ENCODE results near the gene UBTD2. TPM values are rescaled to one million over a fixed set of nuclear protein-coding genes. Genes with fewer than 3 reads are reported as not detected.

UBTD2 gene
- total RNA-seq, 4 donors from 2014 or later = 14.5 to 22.1 (median 16.2) TPM

GRCh38 chr5:172282272-172283019 lies 1.1 kb downstream of the UBTD2 start:
- DNase-seq (ENCODE audit: low spot score) (no peak), ATAC-seq (ENCODE audit: low FRiP score) (no peak)
- no peak for TF ChIP-seq CTCF (IDR thresholded peaks at IDR 0.05)

- no peak for TF ChIP-seq CTCF (IDR thresholded peaks at IDR 0.05)
- no peak for DNase-seq (ENCODE audit: low spot score)
- ATAC-seq (ENCODE audit: low FRiP score) = no peak
Measured at GRCh38 chr5:172281346-172281745, 2.2 kb downstream of the UBTD2 start.

GRCh38 chr5:172280929-172281328 lies 2.6 kb downstream of the UBTD2 start:
- ATAC-seq (ENCODE audit: low FRiP score) (no peak), DNase-seq (ENCODE audit: low spot score) (no peak)
- TF ChIP-seq CTCF (IDR thresholded peaks at IDR 0.05) = no peak

GRCh38 chr5:172280317-172280716 lies 3.2 kb downstream of the UBTD2 start:
- DNase-seq (ENCODE audit: low spot score) (no peak), ATAC-seq (ENCODE audit: low FRiP score) (no peak)
- TF ChIP-seq CTCF (IDR thresholded peaks at IDR 0.05) = no peak

GRCh38 chr5:172278356-172278755 lies 5.2 kb downstream of the UBTD2 start:
- ATAC-seq (ENCODE audit: low FRiP score) (no peak), DNase-seq (ENCODE audit: low spot score) (no peak)
- TF ChIP-seq CTCF (IDR thresholded peaks at IDR 0.05) = no peak

DNA sequence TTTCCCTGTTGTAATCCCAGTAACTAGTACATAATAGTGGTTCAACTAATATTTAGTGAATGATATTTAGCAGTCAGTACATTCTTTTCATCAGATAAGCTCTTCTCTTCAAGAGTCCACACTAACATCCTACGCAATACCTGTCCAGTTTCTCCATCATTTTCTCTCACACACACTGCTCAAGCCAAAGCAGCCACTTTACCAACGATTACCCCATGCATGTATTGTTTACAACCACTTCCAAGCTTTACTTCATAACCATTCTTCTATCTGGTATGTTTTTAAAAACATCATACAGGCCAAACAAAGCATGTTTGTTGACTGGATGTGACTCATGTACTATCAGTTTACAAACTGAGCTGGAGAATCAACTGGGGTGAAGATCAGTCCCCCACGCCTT lies 7.3 kb downstream of the UBTD2 start:
- DNase-seq (ENCODE audit: low spot score) = no peak
- TF ChIP-seq CTCF (IDR thresholded peaks at IDR 0.05) = no peak
- ATAC-seq (ENCODE audit: low FRiP score) = no peak

All from omental fat pad (tissue), 4 donors.